ENCODE measurements around the gene FCN2.

DNA sequence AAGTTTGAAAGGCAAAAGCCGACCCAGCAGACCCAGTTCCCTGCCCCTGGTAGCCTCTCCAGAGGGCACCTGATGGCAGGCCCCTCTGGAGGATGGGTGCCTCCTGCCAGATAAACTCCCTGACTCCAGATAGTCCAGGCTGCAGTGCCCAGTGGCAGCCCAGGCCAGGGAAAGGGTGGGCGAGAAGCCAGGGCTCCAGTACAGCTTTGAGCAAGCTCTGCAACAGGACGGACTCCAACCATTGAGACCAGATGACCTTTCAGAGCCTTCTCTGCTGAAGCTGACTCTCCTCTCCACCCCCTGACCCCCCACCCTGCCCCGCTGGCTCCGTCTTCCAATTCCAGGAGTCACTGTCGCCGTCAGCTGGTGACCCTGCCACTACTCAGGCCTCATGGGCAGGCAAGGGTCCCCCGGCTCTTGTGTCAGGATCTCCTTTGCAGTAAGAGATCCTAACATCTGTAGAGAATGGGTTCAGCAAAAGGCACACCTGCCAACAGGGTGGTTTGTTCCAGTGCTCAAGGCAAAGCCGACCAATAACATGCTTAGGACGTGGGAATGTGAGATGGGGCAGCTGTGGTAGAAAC, 52.6 kb downstream of the FCN2 start:
- TF ChIP-seq, protein P1, sequence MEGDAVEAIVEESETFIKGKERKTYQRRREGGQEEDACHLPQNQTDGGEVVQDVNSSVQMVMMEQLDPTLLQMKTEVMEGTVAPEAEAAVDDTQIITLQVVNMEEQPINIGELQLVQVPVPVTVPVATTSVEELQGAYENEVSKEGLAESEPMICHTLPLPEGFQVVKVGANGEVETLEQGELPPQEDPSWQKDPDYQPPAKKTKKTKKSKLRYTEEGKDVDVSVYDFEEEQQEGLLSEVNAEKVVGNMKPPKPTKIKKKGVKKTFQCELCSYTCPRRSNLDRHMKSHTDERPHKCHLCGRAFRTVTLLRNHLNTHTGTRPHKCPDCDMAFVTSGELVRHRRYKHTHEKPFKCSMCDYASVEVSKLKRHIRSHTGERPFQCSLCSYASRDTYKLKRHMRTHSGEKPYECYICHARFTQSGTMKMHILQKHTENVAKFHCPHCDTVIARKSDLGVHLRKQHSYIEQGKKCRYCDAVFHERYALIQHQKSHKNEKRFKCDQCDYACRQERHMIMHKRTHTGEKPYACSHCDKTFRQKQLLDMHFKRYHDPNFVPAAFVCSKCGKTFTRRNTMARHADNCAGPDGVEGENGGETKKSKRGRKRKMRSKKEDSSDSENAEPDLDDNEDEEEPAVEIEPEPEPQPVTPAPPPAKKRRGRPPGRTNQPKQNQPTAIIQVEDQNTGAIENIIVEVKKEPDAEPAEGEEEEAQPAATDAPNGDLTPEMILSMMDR (IDR thresholded peaks at IDR 0.05; ENCODE audit: low read depth, low read length, missing input control), result no peak
- TF ChIP-seq, protein P2, sequence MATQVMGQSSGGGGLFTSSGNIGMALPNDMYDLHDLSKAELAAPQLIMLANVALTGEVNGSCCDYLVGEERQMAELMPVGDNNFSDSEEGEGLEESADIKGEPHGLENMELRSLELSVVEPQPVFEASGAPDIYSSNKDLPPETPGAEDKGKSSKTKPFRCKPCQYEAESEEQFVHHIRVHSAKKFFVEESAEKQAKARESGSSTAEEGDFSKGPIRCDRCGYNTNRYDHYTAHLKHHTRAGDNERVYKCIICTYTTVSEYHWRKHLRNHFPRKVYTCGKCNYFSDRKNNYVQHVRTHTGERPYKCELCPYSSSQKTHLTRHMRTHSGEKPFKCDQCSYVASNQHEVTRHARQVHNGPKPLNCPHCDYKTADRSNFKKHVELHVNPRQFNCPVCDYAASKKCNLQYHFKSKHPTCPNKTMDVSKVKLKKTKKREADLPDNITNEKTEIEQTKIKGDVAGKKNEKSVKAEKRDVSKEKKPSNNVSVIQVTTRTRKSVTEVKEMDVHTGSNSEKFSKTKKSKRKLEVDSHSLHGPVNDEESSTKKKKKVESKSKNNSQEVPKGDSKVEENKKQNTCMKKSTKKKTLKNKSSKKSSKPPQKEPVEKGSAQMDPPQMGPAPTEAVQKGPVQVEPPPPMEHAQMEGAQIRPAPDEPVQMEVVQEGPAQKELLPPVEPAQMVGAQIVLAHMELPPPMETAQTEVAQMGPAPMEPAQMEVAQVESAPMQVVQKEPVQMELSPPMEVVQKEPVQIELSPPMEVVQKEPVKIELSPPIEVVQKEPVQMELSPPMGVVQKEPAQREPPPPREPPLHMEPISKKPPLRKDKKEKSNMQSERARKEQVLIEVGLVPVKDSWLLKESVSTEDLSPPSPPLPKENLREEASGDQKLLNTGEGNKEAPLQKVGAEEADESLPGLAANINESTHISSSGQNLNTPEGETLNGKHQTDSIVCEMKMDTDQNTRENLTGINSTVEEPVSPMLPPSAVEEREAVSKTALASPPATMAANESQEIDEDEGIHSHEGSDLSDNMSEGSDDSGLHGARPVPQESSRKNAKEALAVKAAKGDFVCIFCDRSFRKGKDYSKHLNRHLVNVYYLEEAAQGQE (IDR thresholded peaks at IDR 0.05), result no peak
- TF ChIP-seq, protein P3, sequence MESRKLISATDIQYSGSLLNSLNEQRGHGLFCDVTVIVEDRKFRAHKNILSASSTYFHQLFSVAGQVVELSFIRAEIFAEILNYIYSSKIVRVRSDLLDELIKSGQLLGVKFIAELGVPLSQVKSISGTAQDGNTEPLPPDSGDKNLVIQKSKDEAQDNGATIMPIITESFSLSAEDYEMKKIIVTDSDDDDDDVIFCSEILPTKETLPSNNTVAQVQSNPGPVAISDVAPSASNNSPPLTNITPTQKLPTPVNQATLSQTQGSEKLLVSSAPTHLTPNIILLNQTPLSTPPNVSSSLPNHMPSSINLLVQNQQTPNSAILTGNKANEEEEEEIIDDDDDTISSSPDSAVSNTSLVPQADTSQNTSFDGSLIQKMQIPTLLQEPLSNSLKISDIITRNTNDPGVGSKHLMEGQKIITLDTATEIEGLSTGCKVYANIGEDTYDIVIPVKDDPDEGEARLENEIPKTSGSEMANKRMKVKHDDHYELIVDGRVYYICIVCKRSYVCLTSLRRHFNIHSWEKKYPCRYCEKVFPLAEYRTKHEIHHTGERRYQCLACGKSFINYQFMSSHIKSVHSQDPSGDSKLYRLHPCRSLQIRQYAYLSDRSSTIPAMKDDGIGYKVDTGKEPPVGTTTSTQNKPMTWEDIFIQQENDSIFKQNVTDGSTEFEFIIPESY (IDR thresholded peaks at IDR 0.05), result no peak

Data from liver (tissue), 2 donors.